ENCODE results near the gene HESX1. TPM values are rescaled to one million over a fixed set of nuclear protein-coding genes. Genes with fewer than 3 reads are reported as not detected.

HESX1 gene
- total and polyA plus RNA-seq, 2 experiments from 2014 or later: 6.4 to 7.0 TPM

GRCh38 chr3:57206423-57206822, 6.6 kb upstream of the HESX1 start:
- H3K27ac ChIP-seq: no peak overlapping the region

DNA sequence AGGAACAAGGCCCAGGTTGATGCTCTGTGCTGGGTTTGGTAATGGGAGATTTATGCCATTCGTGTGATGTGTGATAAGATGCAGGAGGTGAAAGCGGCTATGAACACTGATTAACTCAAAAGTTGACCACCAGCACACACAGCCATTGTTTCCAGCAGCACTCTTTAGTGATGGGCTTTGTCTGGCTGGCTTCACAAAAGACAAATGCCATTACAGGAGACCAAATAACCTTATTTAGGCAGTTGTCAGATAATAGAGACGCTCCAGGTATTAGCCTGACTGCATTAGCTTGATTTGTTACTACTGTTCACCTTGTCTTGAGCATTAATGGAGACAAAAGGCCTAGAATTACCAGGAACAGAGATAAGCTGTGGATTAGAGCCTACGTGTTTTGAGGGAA, 5.1 kb downstream of the HESX1 start:
- H3K27me3 ChIP-seq: peaks cover 11% of the 10 kb centered on the region
- no peak for DNase-seq (ENCODE audit: low read depth in 1 of 2, low spot score in 1 of 2)
- no peaks in the 10 kb centered on the region for H3K36me3 ChIP-seq
- H3K4me1 ChIP-seq (ENCODE audit: low read depth): no peaks in the 10 kb centered on the region
- no peak overlapping the region for H3K27ac ChIP-seq
- H3K9me3 ChIP-seq (ENCODE audit: low read depth): no peaks in the 10 kb centered on the region
- H3K4me3 ChIP-seq: no peak overlapping the region
- no peak for TF ChIP-seq CTCF (IDR thresholded peaks at IDR 0.05; ENCODE audit: low read depth, low read length)

More at GRCh38 chr3:57206423-57206822, 6.6 kb upstream of the HESX1 start:
- no peak for TF ChIP-seq CTCF (IDR thresholded peaks at IDR 0.05; ENCODE audit: low read depth, low read length)
- no peaks in the 10 kb centered on the region for H3K9me3 ChIP-seq (ENCODE audit: low read depth)
- H3K36me3 ChIP-seq: no peaks in the 10 kb centered on the region
- DNase-seq (ENCODE audit: low read depth in 1 of 2, low spot score in 1 of 2): no peak
- no peaks in the 10 kb centered on the region for H3K4me1 ChIP-seq (ENCODE audit: low read depth)
- no peak overlapping the region for H3K4me3 ChIP-seq
- no peaks in the 10 kb centered on the region for H3K27me3 ChIP-seq

- DNase-seq (ENCODE audit: low read depth in 1 of 2, low spot score in 1 of 2): no peak
- no peak for TF ChIP-seq CTCF (IDR thresholded peaks at IDR 0.05; ENCODE audit: low read depth, low read length)
- no peak overlapping the region for H3K27ac ChIP-seq
Measured at GRCh38 chr3:57192028-57192427, 7.8 kb downstream of the HESX1 start.

DNA sequence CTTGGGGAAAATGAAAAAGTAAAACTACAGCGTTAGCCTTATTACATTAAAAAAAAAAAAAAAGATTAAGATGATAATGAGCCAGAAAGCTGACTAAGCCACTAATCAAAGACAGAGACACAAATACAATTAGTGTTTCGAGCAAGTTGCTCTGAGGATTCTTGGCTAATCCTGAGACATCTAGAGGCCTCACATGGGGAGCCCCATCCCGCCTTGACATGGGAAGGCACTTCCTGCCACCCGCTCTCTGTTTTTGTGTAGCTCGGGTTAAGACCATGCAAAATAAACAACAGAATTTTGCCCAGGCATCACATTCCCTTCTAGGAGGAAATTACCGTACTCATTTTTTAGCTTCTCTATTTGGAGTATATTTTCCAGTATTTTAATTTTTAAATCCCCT, 15.3 kb downstream of the HESX1 start:
- peak in 1 of 2 donors; percentile 6 for DNase-seq (ENCODE audit: low read depth in 1 of 2, low spot score in 1 of 2)
- Histone ChIP-seq H3K27me3 (no peaks in the 10 kb centered on the region), H3K4me3 (no peak overlapping the region), H3K9me3 (ENCODE audit: low read depth) (no peaks in the 10 kb centered on the region), H3K27ac (no peak overlapping the region), H3K4me1 (ENCODE audit: low read depth) (peaks cover 4% of the 10 kb centered on the region), H3K36me3 (no peaks in the 10 kb centered on the region)
- TF ChIP-seq CTCF (IDR thresholded peaks at IDR 0.05; ENCODE audit: low read depth, low read length): no peak

More at GRCh38 chr3:57192028-57192427, 7.8 kb downstream of the HESX1 start:
- H3K4me1 ChIP-seq (ENCODE audit: low read depth): no peaks in the 10 kb centered on the region
- peaks cover under 1% of the 10 kb centered on the region for H3K27me3 ChIP-seq
- no peaks in the 10 kb centered on the region for H3K36me3 ChIP-seq
- H3K4me3 ChIP-seq: no peak overlapping the region
- H3K9me3 ChIP-seq (ENCODE audit: low read depth): no peaks in the 10 kb centered on the region

DNA sequence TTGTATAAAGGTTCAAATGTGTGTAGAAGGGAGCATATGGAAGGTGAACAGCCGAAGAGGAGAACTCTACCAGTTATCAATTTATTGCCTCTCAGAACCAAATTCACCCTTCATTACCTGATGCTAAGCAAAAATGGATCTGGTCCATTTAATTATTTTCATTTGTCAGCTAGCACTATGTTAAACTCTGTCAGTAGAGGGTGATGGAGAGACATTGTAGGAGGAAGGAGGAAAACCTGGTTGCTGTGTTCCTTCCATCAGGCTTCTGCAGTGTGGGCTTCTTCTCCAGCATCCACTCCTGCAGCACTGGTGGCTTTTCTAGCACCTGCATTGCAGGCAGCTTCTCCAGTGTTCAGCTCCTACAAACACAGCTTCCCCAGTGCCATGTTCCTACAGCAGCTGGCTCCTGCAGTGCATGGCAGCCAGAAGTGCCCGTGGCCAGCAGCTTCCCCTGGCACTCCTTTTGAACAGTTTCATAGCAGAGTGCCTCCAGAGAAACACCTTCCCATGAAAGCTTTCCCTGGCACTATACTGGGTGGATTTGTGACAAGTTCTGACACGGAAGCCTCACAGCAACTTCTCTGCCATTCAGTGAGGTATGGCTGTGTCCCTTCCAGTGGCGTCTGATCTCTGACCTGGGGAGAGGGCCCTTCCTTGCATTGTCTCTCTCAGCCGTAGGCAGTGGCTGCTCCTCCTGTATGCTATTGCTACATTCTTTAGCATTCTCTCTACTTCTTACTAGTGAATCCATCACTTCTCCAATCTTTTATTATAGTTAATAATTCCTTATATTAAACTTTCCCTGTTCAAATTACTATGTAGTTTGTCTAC, 20.0 kb downstream of the HESX1 start:
- TF ChIP-seq CTCF (IDR thresholded peaks at IDR 0.05; ENCODE audit: low read depth, low read length): peak; percentile 47
- DNase-seq (ENCODE audit: low read depth in 1 of 2, low spot score in 1 of 2): peak in 1 of 2 donors; percentile 46

More for the DNA sequence above, 20.0 kb downstream of the HESX1 start:
- H3K4me1 ChIP-seq (ENCODE audit: low read depth): peaks cover 4% of the 10 kb centered on the region
- no peaks in the 10 kb centered on the region for H3K9me3 ChIP-seq (ENCODE audit: low read depth)
- no peaks in the 10 kb centered on the region for H3K36me3 ChIP-seq
- no peak overlapping the region for H3K27ac ChIP-seq
- no peaks in the 10 kb centered on the region for H3K27me3 ChIP-seq
- H3K4me3 ChIP-seq: no peak overlapping the region

All from cardiac muscle cell (in vitro differentiated cells and primary cell).